IPS-18a (cell line): ENCODE data around the gene ZCCHC7.
"Not testable (repeated sequence)": the region's sequence is repeated elsewhere in the genome, so short reads cannot be mapped to it uniquely, and the experiment has no call there.

Source experiments
- H3K27ac ChIP-seq: one replicate; pipeline ENCODE4 v1.5.1; 2013; ENCODE audit warnings: low read length
- H3K27me3 ChIP-seq: one replicate; pipeline ENCODE4 v1.6.1; 2013; ENCODE audit warnings: mild to moderate bottlenecking, low read length; ENCODE audit not compliant: control insufficient read depth, insufficient read depth
- H3K36me3 ChIP-seq: one replicate; pipeline ENCODE4 v1.6.1; 2013; ENCODE audit warnings: low read depth, low read length; ENCODE audit not compliant: control insufficient read depth
- H3K4me1 ChIP-seq: one replicate; pipeline ENCODE4 v1.6.1; 2013; ENCODE audit warnings: low read depth, low read length; ENCODE audit not compliant: control insufficient read depth
- H3K4me3 ChIP-seq: one replicate; pipeline ENCODE4 v1.5.1; 2013; ENCODE audit warnings: low read length
- H3K9ac ChIP-seq: one replicate; pipeline ENCODE4 v1.6.1; 2013; ENCODE audit warnings: mild to moderate bottlenecking, low read length, moderate library complexity
- H3K9me3 ChIP-seq: one replicate; pipeline ENCODE4 v1.6.1; 2013; ENCODE audit warnings: low read depth, low read length; ENCODE audit not compliant: control insufficient read depth

ZCCHC7 gene

DNA sequence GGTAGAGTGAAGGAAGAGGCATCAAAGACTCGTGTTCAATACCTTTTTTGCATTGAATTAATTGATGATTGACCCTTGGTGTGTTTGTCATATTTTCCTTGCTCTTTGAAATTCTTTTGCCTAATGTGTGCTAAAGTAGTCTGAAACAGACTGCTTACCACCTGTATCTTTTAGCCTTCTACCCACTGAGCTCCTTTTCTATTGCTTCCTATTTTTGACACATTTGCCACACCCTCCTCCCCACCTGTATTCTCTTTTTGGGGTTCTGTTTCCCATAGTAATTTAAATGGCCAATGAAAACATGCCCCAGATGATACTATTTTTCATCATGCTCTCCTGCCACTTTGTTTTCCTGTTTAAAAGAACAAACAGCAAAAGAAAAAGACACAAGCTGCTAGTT lies 78.5 kb downstream of the ZCCHC7 start:
- Histone ChIP-seq H3K27ac (no peak overlapping the region), H3K4me1 (peaks cover 38% of the 10 kb centered on the region), H3K4me3 (no peak overlapping the region), H3K9me3 (peaks cover 6% of the 10 kb centered on the region), H3K9ac (no peak overlapping the region), H3K36me3 (no peaks in the 10 kb centered on the region), H3K27me3 (no peaks in the 10 kb centered on the region)

GRCh38 chr9:37200433-37201005 lies 80.1 kb downstream of the ZCCHC7 start:
- peaks cover 38% of the 10 kb centered on the region for H3K4me1 ChIP-seq
- no peaks in the 10 kb centered on the region for H3K27me3 ChIP-seq
- peaks cover 6% of the 10 kb centered on the region for H3K9me3 ChIP-seq
- no peak overlapping the region for H3K9ac ChIP-seq
- no peak overlapping the region for H3K4me3 ChIP-seq
- H3K36me3 ChIP-seq, result no peaks in the 10 kb centered on the region
- H3K27ac ChIP-seq, result no peak overlapping the region

DNA sequence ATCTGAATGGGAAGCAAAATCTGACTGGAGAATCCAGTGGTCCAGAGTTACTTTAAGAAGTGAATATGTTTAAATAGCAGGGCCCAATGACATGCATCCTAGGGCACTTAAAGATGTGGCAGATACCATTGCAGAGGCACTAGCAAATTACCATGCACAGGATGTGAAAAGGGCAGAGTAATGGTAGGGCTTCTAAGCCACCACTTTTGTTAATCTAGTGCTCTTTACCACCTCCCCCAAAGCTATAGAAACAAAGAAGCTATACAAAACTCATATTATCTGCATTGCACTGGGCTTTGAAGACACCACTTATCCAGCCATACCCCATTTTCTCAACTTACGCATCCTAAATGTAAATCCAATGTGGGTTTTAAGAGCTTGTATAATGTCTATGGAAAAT lies 81.2 kb downstream of the ZCCHC7 start:
- H3K4me1 ChIP-seq, result peaks cover 38% of the 10 kb centered on the region
- no peak overlapping the region for H3K4me3 ChIP-seq
- H3K36me3 ChIP-seq, result no peaks in the 10 kb centered on the region
- H3K9me3 ChIP-seq, result peaks cover 6% of the 10 kb centered on the region
- no peak overlapping the region for H3K27ac ChIP-seq
- no peaks in the 10 kb centered on the region for H3K27me3 ChIP-seq
- no peak overlapping the region for H3K9ac ChIP-seq

DNA sequence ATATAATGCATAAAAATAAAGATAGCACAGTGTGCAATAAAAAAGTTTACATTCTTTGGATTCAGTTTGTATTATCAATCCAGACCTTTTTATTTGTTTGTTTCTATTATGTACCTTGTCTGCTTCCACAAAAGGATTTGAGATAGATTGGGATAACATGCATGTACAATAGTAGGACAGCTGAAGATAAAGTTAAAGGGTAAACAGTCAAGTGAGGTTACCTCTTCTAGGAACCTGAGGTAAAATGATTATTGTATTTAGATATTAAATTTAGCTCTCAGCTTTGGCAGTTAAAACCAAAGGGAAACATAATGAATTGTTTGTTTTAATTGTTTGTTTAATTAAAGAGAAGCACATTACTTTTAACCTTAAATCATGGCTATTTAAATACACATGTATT lies 81.7 kb downstream of the ZCCHC7 start:
- Histone ChIP-seq H3K4me3 (no peak overlapping the region), H3K9ac (no peak overlapping the region), H3K27me3 (no peaks in the 10 kb centered on the region), H3K36me3 (no peaks in the 10 kb centered on the region), H3K9me3 (peaks cover 6% of the 10 kb centered on the region), H3K4me1 (peaks cover 35% of the 10 kb centered on the region), H3K27ac (no peak overlapping the region)

GRCh38 chr9:37203456-37203855 lies 83.1 kb downstream of the ZCCHC7 start:
- not testable (repeated sequence) for H3K4me3 ChIP-seq, H3K27me3 ChIP-seq, H3K9ac ChIP-seq, H3K27ac ChIP-seq, H3K9me3 ChIP-seq, H3K36me3 ChIP-seq
- H3K4me1 ChIP-seq, result peaks cover 24% of the 10 kb centered on the region

GRCh38 chr9:37206121-37206620 lies 85.8 kb downstream of the ZCCHC7 start:
- no peak overlapping the region for H3K27ac ChIP-seq
- H3K36me3 ChIP-seq, result no peaks in the 10 kb centered on the region
- no peak overlapping the region for H3K4me3 ChIP-seq
- peaks cover 7% of the 10 kb centered on the region for H3K4me1 ChIP-seq
- peaks cover 6% of the 10 kb centered on the region for H3K9me3 ChIP-seq
- no peaks in the 10 kb centered on the region for H3K27me3 ChIP-seq
- no peak overlapping the region for H3K9ac ChIP-seq

DNA sequence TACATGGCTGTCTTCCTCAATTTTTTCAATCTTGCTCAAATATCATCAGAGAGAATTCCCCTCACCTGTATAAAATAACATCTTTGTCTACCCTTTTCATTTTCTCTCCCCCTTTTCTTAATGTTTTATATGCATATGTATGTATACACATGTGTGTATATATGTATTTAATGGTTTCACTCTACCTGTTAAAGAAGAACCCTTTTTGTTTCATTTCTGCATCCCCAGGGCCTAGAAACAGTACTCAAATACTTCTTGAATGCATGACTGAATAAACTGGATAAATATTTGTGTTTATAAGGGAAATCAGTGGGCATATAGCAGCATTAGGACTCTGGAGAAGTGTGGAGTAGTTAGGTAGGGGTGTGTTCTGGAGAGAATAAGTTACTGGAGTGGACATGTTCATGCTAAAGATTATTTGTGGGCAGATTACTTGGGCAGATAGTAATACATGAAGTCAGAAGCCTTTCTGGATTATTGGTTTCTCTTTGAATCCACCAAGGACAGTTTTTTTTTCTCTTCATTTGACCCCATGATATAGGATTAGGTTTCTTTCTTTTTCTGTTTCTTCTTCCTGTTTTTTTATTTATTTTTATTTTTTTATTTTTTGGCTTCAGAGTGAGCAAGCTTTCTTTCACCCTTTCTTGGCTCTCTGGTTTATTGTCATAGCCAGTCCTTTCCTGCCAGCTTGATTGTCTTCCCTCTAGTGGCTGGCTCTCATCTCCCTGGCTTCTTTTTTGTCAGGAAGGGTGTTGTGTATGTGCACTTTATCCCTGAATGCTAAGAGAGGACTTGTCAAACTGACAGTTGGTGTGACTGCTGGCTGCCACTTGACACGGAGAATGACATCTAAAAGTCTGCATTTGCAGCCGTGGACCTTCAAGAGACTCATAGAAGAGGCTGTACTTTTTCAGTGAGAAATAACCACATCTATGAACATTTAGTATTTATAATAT lies 89.3 kb downstream of the ZCCHC7 start:
- H3K9ac ChIP-seq, result no peak overlapping the region
- no peaks in the 10 kb centered on the region for H3K36me3 ChIP-seq
- H3K27me3 ChIP-seq, result no peaks in the 10 kb centered on the region
- H3K4me1 ChIP-seq, result no peaks in the 10 kb centered on the region
- H3K4me3 ChIP-seq, result no peak overlapping the region
- H3K9me3 ChIP-seq, result no peaks in the 10 kb centered on the region
- no peak overlapping the region for H3K27ac ChIP-seq

- Histone ChIP-seq H3K27me3 (no peaks in the 10 kb centered on the region), H3K4me1 (no peaks in the 10 kb centered on the region), H3K9me3 (no peaks in the 10 kb centered on the region), H3K27ac (no peak overlapping the region), H3K9ac (no peak overlapping the region), H3K4me3 (no peak overlapping the region), H3K36me3 (no peaks in the 10 kb centered on the region)
These were observed 90.6 kb downstream of the ZCCHC7 start for GRCh38 chr9:37210737-37211523.

DNA sequence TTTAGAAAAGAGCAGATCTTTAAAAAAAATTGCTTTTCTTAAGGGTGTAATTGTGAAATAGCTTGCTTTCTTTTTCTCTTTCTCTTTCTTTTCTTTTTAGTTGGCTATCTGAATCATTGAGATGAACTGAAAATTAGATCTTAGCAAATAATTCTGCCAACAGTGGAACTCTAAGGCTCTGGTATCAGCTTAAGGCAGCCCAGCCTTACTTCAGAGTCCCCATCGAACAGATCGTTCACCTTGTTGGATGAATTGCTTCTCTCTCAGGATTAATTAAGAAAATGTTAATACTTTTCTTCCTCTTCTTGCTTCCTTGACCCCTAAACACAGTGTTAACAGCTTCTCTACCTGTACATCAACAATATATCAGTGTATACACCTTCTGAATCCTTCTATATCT lies 92.1 kb downstream of the ZCCHC7 start:
- no peak overlapping the region for H3K4me3 ChIP-seq
- no peaks in the 10 kb centered on the region for H3K36me3 ChIP-seq
- H3K9me3 ChIP-seq, result no peaks in the 10 kb centered on the region
- H3K27ac ChIP-seq, result no peak overlapping the region
- no peaks in the 10 kb centered on the region for H3K27me3 ChIP-seq
- H3K9ac ChIP-seq, result no peak overlapping the region
- no peaks in the 10 kb centered on the region for H3K4me1 ChIP-seq

- Histone ChIP-seq H3K9ac (no peak overlapping the region), H3K27me3 (no peaks in the 10 kb centered on the region), H3K36me3 (no peaks in the 10 kb centered on the region), H3K4me1 (no peaks in the 10 kb centered on the region), H3K27ac (no peak overlapping the region), H3K4me3 (no peak overlapping the region), H3K9me3 (no peaks in the 10 kb centered on the region)
These were observed 95.0 kb downstream of the ZCCHC7 start for GRCh38 chr9:37215381-37215780.

GRCh38 chr9:37215830-37216229 lies 95.5 kb downstream of the ZCCHC7 start:
- H3K9me3 ChIP-seq, result no peaks in the 10 kb centered on the region
- no peak overlapping the region for H3K27ac ChIP-seq
- H3K36me3 ChIP-seq, result no peaks in the 10 kb centered on the region
- no peak overlapping the region for H3K4me3 ChIP-seq
- H3K4me1 ChIP-seq, result no peaks in the 10 kb centered on the region
- H3K27me3 ChIP-seq, result no peaks in the 10 kb centered on the region
- H3K9ac ChIP-seq, result no peak overlapping the region
